CD14-positive monocyte (primary cell): ENCODE measurements around the gene C6orf15. TPM values are rescaled to one million over a fixed set of nuclear protein-coding genes. Genes with fewer than 3 reads are reported as not detected.

Experiments
- DNase-seq, 3 donors: peaks; one replicate each; pipeline ENCODE4 v3.0.0-alpha.2; 2011 to 2022
- H2AFZ ChIP-seq: 2 replicates; pipeline ENCODE4 v1.6.0; 2012; ENCODE audit warnings: mild to moderate bottlenecking, low read depth, low read length, inconsistent platforms; ENCODE audit not compliant: insufficient read depth, poor library complexity, severe bottlenecking
- H3K27ac ChIP-seq, 2 donors: 1 replicate in 1 of 2; 2 replicates in 1 of 2; pipeline ENCODE4 v1.5.1; 2012 to 2013; ENCODE audit warnings: low read length in 2 of 2, control low read depth in 1 of 2, inconsistent platforms in 1 of 2, low read depth in 1 of 2, mild to moderate bottlenecking in 1 of 2
- H3K27me3 ChIP-seq, 2 donors: one replicate each; pipeline versions ENCODE4 v1.6.0 to v1.6.1; 2011 to 2013; ENCODE audit warnings: low read length in 2 of 2; ENCODE audit not compliant: control insufficient read depth in 2 of 2, insufficient read depth in 2 of 2
- H3K36me3 ChIP-seq, 2 donors: replicated peaks in 1 of 2; 1 replicate in 1 of 2; 2 replicates in 1 of 2; pipeline versions ENCODE4 v1.5.1 to v1.6.1; 2012 to 2013; ENCODE audit warnings: low read length in 2 of 2, control low read depth in 1 of 2, inconsistent platforms in 1 of 2, mild to moderate bottlenecking in 1 of 2; ENCODE audit not compliant: insufficient read depth in 2 of 2, control insufficient read depth in 1 of 2
- H3K4me1 ChIP-seq, 2 donors: 1 replicate in 1 of 2; 2 replicates in 1 of 2; pipeline versions ENCODE4 v1.5.1 to v1.6.1; 2012 to 2013; ENCODE audit warnings: low read length in 2 of 2, control low read depth in 1 of 2, inconsistent platforms in 1 of 2, mild to moderate bottlenecking in 1 of 2, moderate library complexity in 1 of 2; ENCODE audit not compliant: insufficient read depth in 2 of 2, control insufficient read depth in 1 of 2
- H3K4me2 ChIP-seq: replicated peaks from 2 replicates; pipeline ENCODE3; 2012; ENCODE audit warnings: low read length, moderate library complexity, mild to moderate bottlenecking; ENCODE audit not compliant: poor library complexity, severe bottlenecking; ENCODE audit errors: extremely low read depth
- H3K4me3 ChIP-seq, 3 experiments: fragments of 200-600 bp in 1 of 3; sonication (generic) in 1 of 3; replicated peaks in 1 of 3; 1 replicate in 2 of 3; 2 replicates in 1 of 3; pipeline ENCODE4 v1.5.1; 2011 to 2013; ENCODE audit warnings: low read length in 3 of 3, mild to moderate bottlenecking in 3 of 3, control low read depth in 2 of 3, low read depth in 2 of 3, inconsistent platforms in 1 of 3, moderate library complexity in 1 of 3
- H3K79me2 ChIP-seq: 2 replicates; pipeline ENCODE4 v1.6.0; 2012; ENCODE audit warnings: mild to moderate bottlenecking, control low read depth, inconsistent platforms, low read length, moderate library complexity; ENCODE audit not compliant: insufficient read depth
- H3K9ac ChIP-seq: 2 replicates; pipeline ENCODE4 v1.6.0; 2017; ENCODE audit warnings: low read length, mild to moderate bottlenecking; ENCODE audit not compliant: insufficient read depth, poor library complexity, severe bottlenecking
- H3K9me3 ChIP-seq, 2 donors: replicated peaks in 1 of 2; 1 replicate in 1 of 2; 2 replicates in 1 of 2; pipeline versions ENCODE4 v1.5.1 to v1.6.1; 2012 to 2013; ENCODE audit warnings: low read length in 2 of 2, control low read depth in 1 of 2; ENCODE audit not compliant: control insufficient read depth in 1 of 2, insufficient read depth in 1 of 2
- H4K20me1 ChIP-seq: 2 replicates; pipeline ENCODE4 v1.6.0; 2012; ENCODE audit warnings: mild to moderate bottlenecking, low read length, control low read depth, moderate library complexity; ENCODE audit not compliant: insufficient read depth
- H3K27ac Mint-ChIP-seq, 7 donors: one replicate each; pipeline ENCODE4 v1.8.0; 2020; ENCODE audit warnings: mild to moderate bottlenecking in 7 of 7, mixed read lengths in 7 of 7, moderate library complexity in 6 of 7, inconsistent platforms in 2 of 7
- H3K27me3 Mint-ChIP-seq, 3 donors: one replicate each; pipeline ENCODE4 v1.8.0; 2021 to 2022; ENCODE audit warnings: low read depth in 3 of 3, mild to moderate bottlenecking in 3 of 3, mixed read lengths in 3 of 3, moderate library complexity in 3 of 3, inconsistent platforms in 1 of 3
- H3K36me3 Mint-ChIP-seq, 2 donors: one replicate each; pipeline ENCODE4 v1.8.0; 2020; ENCODE audit warnings: mixed read lengths in 2 of 2, inconsistent platforms in 1 of 2, mild to moderate bottlenecking in 1 of 2
- H3K4me1 Mint-ChIP-seq: one replicate; pipeline ENCODE4 v1.8.0; 2020; ENCODE audit warnings: mild to moderate bottlenecking, mixed read lengths
- H3K4me3 Mint-ChIP-seq, 2 donors: one replicate each; pipeline ENCODE4 v1.8.0; 2020; ENCODE audit warnings: mild to moderate bottlenecking in 2 of 2, mixed read lengths in 2 of 2, moderate library complexity in 1 of 2
- H3K9me3 Mint-ChIP-seq, 7 donors: one replicate each; pipeline ENCODE4 v1.8.0; 2020 to 2022; ENCODE audit warnings: mixed read lengths in 7 of 7, mild to moderate bottlenecking in 6 of 7, moderate library complexity in 6 of 7, inconsistent platforms in 2 of 7
- WGBS: methylation state at CpG from one replicate; pipeline ENCODE4 v1.1.5; 2013; ENCODE audit warnings: missing lambda C conversion rate; ENCODE audit not compliant: insufficient coverage; 5-methylcytosine and 5-hydroxymethylcytosine counted together
- intact Hi-C, 2 donors: fragments of 100-400 bp; cut with micrococcal nuclease; formaldehyde crosslinking; loops; one replicate each; pipeline versions ENCODE4 v1.15.0 to v1.15.1; 2023
- polyA plus RNA-seq, 3 donors: library from polyadenylated mRNA; depleted of rRNA in 1 of 3; unstranded in 2 of 3; stranded (reverse) in 1 of 3; fragments of 300-500 nt in 2 of 3; fragments of >200 nt in 1 of 3; fragmentation: Illumina TruSeq in 2 of 3; gene quantifications; 1 replicate in 2 of 3; 2 replicates in 1 of 3; pipeline ENCODE4 v1.2.3, GENCODE V29; 2012 to 2021
- TF ChIP-seq, protein P1 (sequence below): fragments of 200-600 bp; IDR thresholded peaks from one replicate; pipeline ENCODE4 v1.8.0; 2022; ENCODE audit warnings: antibody characterized with exemption, mild to moderate bottlenecking

C6orf15 gene
- polyA plus RNA-seq, 3 donors, result not detected

DNA sequence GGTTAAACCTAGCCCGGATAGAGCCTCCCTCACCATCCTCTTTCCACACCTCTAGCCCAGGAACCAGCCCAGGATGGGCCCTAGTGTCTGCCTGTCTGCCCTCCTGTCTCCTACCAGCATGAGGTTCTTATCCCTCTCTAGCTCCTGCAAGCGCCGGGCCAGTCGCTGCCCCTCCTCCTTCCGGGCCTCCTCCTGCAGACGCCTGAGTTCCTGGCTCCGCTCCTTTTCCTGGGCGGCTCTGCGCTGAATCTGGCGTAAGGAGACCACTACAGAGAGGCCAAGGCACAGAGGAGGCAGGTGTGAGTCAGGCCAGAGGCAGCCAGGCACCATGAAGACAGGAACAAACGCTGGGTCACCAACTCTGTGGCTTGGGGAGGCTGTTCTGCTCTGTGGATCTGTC, 30.8 kb upstream of the C6orf15 start:
- Histone ChIP-seq H3K4me1 (no peaks in the 10 kb centered on the region), H3K79me2 (no peaks in the 10 kb centered on the region), H2AFZ (no peak overlapping the region), H4K20me1 (no peaks in the 10 kb centered on the region), H3K4me2 (no peak overlapping the region), H3K27ac (no peak overlapping the region), H3K9me3 (no peaks in the 10 kb centered on the region), H3K27me3 (no peaks in the 10 kb centered on the region), H3K4me3 (no peak overlapping the region), H3K9ac (no peak overlapping the region), H3K36me3 (peaks cover 15 to 30% of the 10 kb centered on the region in 2 donors)
- H3K36me3 Mint-ChIP-seq, result peaks cover 22 to 25% of the 10 kb centered on the region in 2 donors
- no peak for DNase-seq
- intact Hi-C loops, result no loop called here
- peaks cover 0 to 12% (median 2%) of the 10 kb centered on the region in 3 donors for H3K27me3 Mint-ChIP-seq
- H3K4me3 Mint-ChIP-seq, result no peak overlapping the region
- TF ChIP-seq, protein P1, sequence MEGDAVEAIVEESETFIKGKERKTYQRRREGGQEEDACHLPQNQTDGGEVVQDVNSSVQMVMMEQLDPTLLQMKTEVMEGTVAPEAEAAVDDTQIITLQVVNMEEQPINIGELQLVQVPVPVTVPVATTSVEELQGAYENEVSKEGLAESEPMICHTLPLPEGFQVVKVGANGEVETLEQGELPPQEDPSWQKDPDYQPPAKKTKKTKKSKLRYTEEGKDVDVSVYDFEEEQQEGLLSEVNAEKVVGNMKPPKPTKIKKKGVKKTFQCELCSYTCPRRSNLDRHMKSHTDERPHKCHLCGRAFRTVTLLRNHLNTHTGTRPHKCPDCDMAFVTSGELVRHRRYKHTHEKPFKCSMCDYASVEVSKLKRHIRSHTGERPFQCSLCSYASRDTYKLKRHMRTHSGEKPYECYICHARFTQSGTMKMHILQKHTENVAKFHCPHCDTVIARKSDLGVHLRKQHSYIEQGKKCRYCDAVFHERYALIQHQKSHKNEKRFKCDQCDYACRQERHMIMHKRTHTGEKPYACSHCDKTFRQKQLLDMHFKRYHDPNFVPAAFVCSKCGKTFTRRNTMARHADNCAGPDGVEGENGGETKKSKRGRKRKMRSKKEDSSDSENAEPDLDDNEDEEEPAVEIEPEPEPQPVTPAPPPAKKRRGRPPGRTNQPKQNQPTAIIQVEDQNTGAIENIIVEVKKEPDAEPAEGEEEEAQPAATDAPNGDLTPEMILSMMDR, result no peak
- 92% methylated on average over 9 of the region's 11 CpGs for WGBS
- H3K27ac Mint-ChIP-seq, result no peak overlapping the region
- no peaks in the 10 kb centered on the region for H3K9me3 Mint-ChIP-seq
- H3K4me1 Mint-ChIP-seq, result no peaks in the 10 kb centered on the region

DNA sequence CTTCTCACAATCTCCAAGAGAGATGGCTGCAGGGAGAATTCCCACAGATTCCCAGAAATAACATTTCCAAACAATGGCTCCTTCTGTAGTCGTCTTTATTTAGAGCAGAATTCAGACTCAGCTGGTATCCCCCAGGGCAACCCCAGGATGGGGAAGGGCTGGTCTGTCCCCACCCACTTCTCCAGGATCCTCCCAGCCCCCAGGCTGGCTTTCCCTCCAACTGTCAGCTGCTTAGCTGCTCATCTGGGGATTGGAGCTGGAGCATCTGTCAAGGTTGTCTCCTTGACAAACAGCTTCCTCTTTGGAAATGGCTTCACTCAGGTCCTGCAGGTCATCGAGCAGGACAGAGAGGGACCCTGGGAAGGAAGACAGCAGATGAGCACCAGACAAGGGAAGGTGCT, 30.0 kb upstream of the C6orf15 start:
- peaks cover 0 to 6% of the 10 kb centered on the region in 2 donors for H3K4me1 ChIP-seq
- H3K9ac ChIP-seq, result no peak overlapping the region
- peaks cover 0 to 13% (median 2%) of the 10 kb centered on the region in 3 donors for H3K27me3 Mint-ChIP-seq
- no peaks in the 10 kb centered on the region for H4K20me1 ChIP-seq
- peaks cover 6% of the 10 kb centered on the region for H3K4me1 Mint-ChIP-seq
- no peak overlapping the region for H2AFZ ChIP-seq
- H3K27ac Mint-ChIP-seq, result peak overlapping the region in 1 of 7 donors; percentile 6
- no peak overlapping the region for H3K27ac ChIP-seq
- 94% methylated on average over 2 of the region's 2 CpGs for WGBS
- H3K36me3 ChIP-seq, result peaks cover 15 to 30% of the 10 kb centered on the region in 2 donors
- intact Hi-C loops, result no loop called here
- no peaks in the 10 kb centered on the region for H3K9me3 ChIP-seq
- peaks cover 0 to 3% of the 10 kb centered on the region in 2 donors for H3K27me3 ChIP-seq
- DNase-seq, result no peak
- no peaks in the 10 kb centered on the region for H3K79me2 ChIP-seq
- H3K4me2 ChIP-seq, result no peak overlapping the region
- H3K9me3 Mint-ChIP-seq, result no peaks in the 10 kb centered on the region
- no peak overlapping the region for H3K4me3 ChIP-seq
- H3K4me3 Mint-ChIP-seq, result no peak overlapping the region
- TF ChIP-seq, protein P1, result no peak
- peaks cover 22 to 25% of the 10 kb centered on the region in 2 donors for H3K36me3 Mint-ChIP-seq
